ENCODE measurements around the gene PDIA3. TPM values are rescaled to one million over a fixed set of nuclear protein-coding genes. Genes with fewer than 3 reads are reported as not detected.
A peak's percentile ranks its signal among the peaks of the same experiment; 100 is the strongest.

PDIA3 gene
- polyA plus RNA-seq, 1 experiment: 326 TPM

DNA sequence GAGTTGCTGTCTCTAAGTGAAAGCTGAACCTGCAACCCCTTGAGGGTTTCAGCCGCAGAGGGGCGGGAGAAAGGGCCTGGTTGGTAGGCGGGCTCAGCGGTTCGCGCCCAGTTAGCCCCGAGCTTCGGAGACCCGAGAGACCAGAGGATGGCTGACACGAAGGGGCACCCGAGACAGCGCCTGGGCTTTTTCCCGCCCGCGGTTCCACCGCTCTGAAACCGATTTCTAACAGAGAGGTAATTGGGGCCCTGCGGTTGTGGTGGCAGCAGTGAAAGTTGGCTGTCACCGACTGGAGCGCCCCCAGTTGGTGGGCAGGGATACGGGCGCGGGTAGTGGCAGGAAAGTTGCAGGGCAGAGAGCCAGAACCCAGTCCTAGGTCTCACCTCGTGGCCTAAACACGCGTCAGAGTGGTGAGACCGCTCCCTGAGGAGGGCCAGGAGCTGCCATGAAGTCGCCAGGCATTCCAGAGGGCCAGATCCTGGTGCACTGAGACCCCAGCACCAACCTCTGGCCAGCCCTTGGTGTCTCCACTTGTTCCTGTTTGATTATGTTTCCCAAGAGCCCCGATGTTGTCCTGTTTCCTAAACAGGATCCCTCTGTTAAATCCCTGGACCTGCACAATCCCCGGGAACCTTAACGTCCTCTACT is 31.2 kb downstream of the PDIA3 start:
- Histone ChIP-seq H3K9me3 (ENCODE audit: control insufficient read depth, insufficient read depth, low read length) (no peaks in the 10 kb centered on the region), H3K27me3 (ENCODE audit: control insufficient read depth, insufficient read depth, low read length) (no peaks in the 10 kb centered on the region), H3K4me3 (ENCODE audit: low read depth, low read length) (peak overlapping the region; percentile 63), H3K27ac (ENCODE audit: low read depth, low read length) (peak overlapping the region; percentile 25)
- TF ChIP-seq, protein P1, sequence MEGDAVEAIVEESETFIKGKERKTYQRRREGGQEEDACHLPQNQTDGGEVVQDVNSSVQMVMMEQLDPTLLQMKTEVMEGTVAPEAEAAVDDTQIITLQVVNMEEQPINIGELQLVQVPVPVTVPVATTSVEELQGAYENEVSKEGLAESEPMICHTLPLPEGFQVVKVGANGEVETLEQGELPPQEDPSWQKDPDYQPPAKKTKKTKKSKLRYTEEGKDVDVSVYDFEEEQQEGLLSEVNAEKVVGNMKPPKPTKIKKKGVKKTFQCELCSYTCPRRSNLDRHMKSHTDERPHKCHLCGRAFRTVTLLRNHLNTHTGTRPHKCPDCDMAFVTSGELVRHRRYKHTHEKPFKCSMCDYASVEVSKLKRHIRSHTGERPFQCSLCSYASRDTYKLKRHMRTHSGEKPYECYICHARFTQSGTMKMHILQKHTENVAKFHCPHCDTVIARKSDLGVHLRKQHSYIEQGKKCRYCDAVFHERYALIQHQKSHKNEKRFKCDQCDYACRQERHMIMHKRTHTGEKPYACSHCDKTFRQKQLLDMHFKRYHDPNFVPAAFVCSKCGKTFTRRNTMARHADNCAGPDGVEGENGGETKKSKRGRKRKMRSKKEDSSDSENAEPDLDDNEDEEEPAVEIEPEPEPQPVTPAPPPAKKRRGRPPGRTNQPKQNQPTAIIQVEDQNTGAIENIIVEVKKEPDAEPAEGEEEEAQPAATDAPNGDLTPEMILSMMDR (IDR thresholded peaks at IDR 0.05; ENCODE audit: low read depth, low read length): peak; percentile 73
- DNase-seq (ENCODE audit: low read depth, low spot score): no peak
- CTCF ChIA-PET: interaction anchor here (0.6 to 1.8 kb wide), 14 partner anchors 9 to 549 kb away, joined by 3 to 13 read pairs (median 5); partner anchors contain the start of gene SERF2
- POLR2A ChIA-PET: interaction anchor here (0.6 to 1.8 kb wide), 4 partner anchors 12 to 336 kb away, joined by 3 to 7 read pairs (median 4); partner anchors contain the start of genes HYPK and SERINC4

DNA sequence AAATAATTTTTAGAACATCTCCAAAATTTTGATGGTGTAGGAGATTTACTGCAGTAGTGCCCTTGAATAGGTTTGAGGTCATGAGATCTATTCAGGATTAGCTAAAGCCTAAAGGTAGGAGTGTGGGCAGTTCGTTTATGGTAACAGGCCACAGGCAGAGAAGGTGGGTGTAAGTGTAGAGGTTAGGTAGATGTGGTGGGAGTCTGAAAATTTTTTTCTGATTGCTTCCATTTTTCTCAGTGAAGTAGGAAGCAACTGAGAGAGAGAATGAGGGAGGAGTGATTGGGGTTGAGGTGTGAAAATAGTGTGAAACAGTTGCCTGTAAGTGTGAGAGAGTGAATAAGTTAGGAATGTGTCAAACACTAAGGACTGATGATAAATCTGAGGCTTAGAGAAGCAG is 32.8 kb downstream of the PDIA3 start:
- DNase-seq (ENCODE audit: low read depth, low spot score): no peak
- TF ChIP-seq, protein P1 (IDR thresholded peaks at IDR 0.05; ENCODE audit: low read depth, low read length): no peak
- Histone ChIP-seq H3K9me3 (ENCODE audit: control insufficient read depth, insufficient read depth, low read length) (no peaks in the 10 kb centered on the region), H3K27ac (ENCODE audit: low read depth, low read length) (no peak overlapping the region), H3K4me3 (ENCODE audit: low read depth, low read length) (no peak overlapping the region), H3K27me3 (ENCODE audit: control insufficient read depth, insufficient read depth, low read length) (no peaks in the 10 kb centered on the region)
- ChIA-PET POLR2A (no interaction called here), CTCF (interaction anchor here (1.2 kb wide), 1 partner anchor 9 kb away, joined by 14 read pairs; no protein-coding TSS in a partner anchor)

DNA sequence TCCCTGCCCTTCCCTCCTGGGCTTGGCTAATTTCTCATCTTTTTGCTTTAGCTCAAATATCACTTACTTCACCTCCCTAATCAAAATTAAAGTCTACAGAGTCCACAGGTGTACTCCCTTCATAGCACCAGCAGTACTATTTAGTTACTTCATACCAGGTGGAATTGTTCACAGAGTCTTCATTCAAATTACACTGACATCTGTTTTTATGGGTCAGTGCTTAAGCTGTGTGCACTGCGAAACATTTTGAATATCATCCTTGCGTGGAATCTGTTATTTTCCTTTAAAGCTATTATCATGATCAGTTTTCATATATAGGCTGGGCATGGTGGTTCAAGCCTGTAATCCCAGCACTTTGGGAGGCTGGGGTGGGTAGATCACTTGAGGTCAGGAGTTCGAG is 43.2 kb downstream of the PDIA3 start:
- TF ChIP-seq, protein P1 (IDR thresholded peaks at IDR 0.05; ENCODE audit: low read depth, low read length): no peak
- Histone ChIP-seq H3K9me3 (ENCODE audit: control insufficient read depth, insufficient read depth, low read length) (no peaks in the 10 kb centered on the region; the same call in 1 of the 2 replicates), H3K27ac (ENCODE audit: low read depth, low read length) (no peak overlapping the region), H3K27me3 (ENCODE audit: control insufficient read depth, insufficient read depth, low read length) (no peaks in the 10 kb centered on the region), H3K4me3 (ENCODE audit: low read depth, low read length) (no peak overlapping the region)
- POLR2A ChIA-PET: interaction anchor here (1.2 kb wide), 1 partner anchor 13 kb away, joined by 3 read pairs; the partner anchor contains the start of gene ELL3
- CTCF ChIA-PET: interaction anchor here (1.5 kb wide), 1 partner anchor 13 kb away, joined by 6 read pairs; the partner anchor contains the start of gene ELL3
- DNase-seq (ENCODE audit: low read depth, low spot score): no peak

DNA sequence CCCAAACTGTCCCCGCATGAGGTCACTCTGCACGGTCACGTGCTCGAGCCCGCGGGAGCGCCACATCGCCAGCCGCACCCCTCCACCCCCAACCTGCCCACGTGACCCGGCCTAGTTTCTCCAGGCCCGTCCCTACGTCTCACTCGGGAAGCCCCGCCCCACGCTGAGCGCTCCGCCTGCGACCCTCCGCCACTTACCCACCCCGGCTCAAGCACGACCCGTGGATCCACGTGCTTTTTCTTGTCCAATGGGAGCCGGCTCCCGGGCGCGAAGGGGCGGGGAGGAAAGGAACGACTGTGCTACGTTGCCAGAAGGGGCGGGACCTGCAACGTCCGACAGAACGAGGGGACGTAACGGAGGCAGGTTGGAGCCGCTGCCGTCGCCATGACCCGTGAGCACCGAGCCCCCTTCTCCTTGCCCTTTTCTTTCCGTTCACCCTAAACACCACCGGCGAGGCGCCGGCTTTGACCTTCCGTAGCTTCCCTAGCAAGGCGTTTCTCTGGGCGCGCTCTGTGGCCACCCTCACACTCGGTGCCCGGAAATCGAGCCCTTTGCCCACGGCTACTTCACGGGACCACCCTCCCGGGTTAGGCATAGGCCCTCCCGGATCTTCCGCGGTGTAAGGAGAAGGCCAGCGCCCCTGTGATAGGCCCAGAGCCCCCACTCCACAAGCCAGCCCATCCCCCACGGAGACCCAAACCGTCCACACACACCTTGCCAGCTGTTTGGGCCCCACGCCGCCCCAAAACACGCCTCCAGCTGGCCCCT is 45.9 kb downstream of the PDIA3 start, which contains the start of gene SERF2:
Gene SERF2, plus strand, starts transcription at position 328 of the 768 bp plus-strand sequence. Its CDS starts 57 bp downstream, at position 385.
- TF ChIP-seq, protein P1 (IDR thresholded peaks at IDR 0.05; ENCODE audit: low read depth, low read length): no peak
- Histone ChIP-seq H3K27ac (ENCODE audit: low read depth, low read length) (peak within 1 kb of the TSS; percentile 93), H3K27me3 (ENCODE audit: control insufficient read depth, insufficient read depth, low read length) (no peaks in the 10 kb centered on the region), H3K4me3 (ENCODE audit: low read depth, low read length) (peak within 1 kb of the TSS; percentile 100), H3K9me3 (ENCODE audit: control insufficient read depth, insufficient read depth, low read length) (no peaks in the 10 kb centered on the region; the same call in 1 of the 2 replicates)
- ChIA-PET CTCF (interaction anchor here (0.6 to 1.5 kb wide), 5 partner anchors 15 to 507 kb away, joined by 3 to 6 read pairs (median 3); partner anchors contain the start of gene ELL3), POLR2A (interaction anchor here (1.0 to 2.1 kb wide), 5 partner anchors 9 to 112 kb away, joined by 3 to 11 read pairs (median 3); partner anchors contain the start of gene MFAP1)
- peak; percentile 99 for DNase-seq (ENCODE audit: low read depth, low spot score)

All from AG04450 (cell line).